Thoracic aorta (tissue), 2 donors: ENCODE data around the gene ARHGAP18. TPM values are rescaled to one million over a fixed set of nuclear protein-coding genes. Genes with fewer than 3 reads are reported as not detected.

Source experiments
- ATAC-seq: fragments of 150-250 bp; one replicate; pipeline ENCODE4 v1.8.0; 2017; ENCODE audit warnings: low read depth; ENCODE audit not compliant: insufficient number of reproducible peaks, low FRiP score
- DNase-seq: peaks from one replicate; pipeline ENCODE4 v3.0.0-alpha.2; 2020; ENCODE audit warnings: low spot score
- H3K27ac ChIP-seq, 2 donors: fragments of 200-600 bp; sonication (generic); 1 replicate in 1 of 2; 2 replicates in 1 of 2; pipeline ENCODE4 v1.5.1; 2016; ENCODE audit warnings: mild to moderate bottlenecking in 2 of 2, moderate library complexity in 2 of 2
- H3K27me3 ChIP-seq: fragments of 200-600 bp; sonication (generic); replicated peaks from 2 replicates; pipeline ENCODE4 v1.6.0; 2016; ENCODE audit warnings: mild to moderate bottlenecking; ENCODE audit not compliant: insufficient read depth
- H3K36me3 ChIP-seq: fragments of 200-600 bp; sonication (generic); one replicate; pipeline ENCODE4 v1.5.1; 2016
- H3K4me1 ChIP-seq, 2 donors: fragments of 200-600 bp; sonication (generic); 1 replicate in 1 of 2; 2 replicates in 1 of 2; pipeline versions ENCODE4 v1.5.1 to v1.6.0; 2016; ENCODE audit warnings: low read depth in 2 of 2, mild to moderate bottlenecking in 1 of 2; ENCODE audit not compliant: control insufficient read depth in 1 of 2
- H3K4me3 ChIP-seq: fragments of 200-600 bp; sonication (generic); 2 replicates; pipeline ENCODE4 v1.5.1; 2016; ENCODE audit warnings: mild to moderate bottlenecking
- H3K9me3 ChIP-seq: fragments of 200-600 bp; sonication (generic); 2 replicates; pipeline ENCODE4 v1.5.1; 2016
- CTCF ChIP-seq: fragments of 200-600 bp; sonication (generic); IDR thresholded peaks from one replicate; pipeline ENCODE4 v1.5.1; 2019; ENCODE audit warnings: antibody characterized with exemption
- total RNA-seq, 2 donors: library from RNA; depleted of rRNA; stranded (reverse); fragments of >200 nt; gene quantifications; one replicate each; pipeline versions ENCODE4 v1.1.0 to v1.2.3, GENCODE V29; 2016

The ARHGAP18 gene
- total RNA-seq, 2 donors from 2014 or later = 24.8 to 37.0 TPM

DNA sequence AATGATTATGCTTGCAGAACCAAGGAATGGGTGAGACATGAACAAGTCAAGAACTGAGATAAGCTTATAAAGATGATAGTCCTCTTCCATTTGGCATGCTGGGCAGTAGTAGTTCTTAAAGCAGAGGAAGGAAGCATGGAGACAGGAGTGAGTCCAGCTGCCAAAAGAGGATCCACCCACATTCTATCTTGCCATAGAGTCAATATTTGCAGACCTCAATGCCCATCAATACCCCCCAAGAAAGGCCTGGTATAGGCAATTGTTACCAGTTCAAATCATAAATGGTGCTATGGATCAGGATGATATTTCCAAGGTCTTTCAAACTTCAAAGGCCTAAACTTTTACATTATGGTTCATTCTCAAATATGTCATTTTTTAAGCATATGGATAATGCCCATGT is 4.8 kb downstream of the ARHGAP18 start:
- no peak for ATAC-seq
- Histone ChIP-seq H3K4me3 (no peak overlapping the region), H3K27me3 (no peaks in the 10 kb centered on the region), H3K4me1 (peaks cover 8 to 15% of the 10 kb centered on the region in 2 donors), H3K9me3 (no peaks in the 10 kb centered on the region), H3K27ac (no peak overlapping the region), H3K36me3 (no peaks in the 10 kb centered on the region)
- TF ChIP-seq CTCF = no peak
- DNase-seq = no peak

DNA sequence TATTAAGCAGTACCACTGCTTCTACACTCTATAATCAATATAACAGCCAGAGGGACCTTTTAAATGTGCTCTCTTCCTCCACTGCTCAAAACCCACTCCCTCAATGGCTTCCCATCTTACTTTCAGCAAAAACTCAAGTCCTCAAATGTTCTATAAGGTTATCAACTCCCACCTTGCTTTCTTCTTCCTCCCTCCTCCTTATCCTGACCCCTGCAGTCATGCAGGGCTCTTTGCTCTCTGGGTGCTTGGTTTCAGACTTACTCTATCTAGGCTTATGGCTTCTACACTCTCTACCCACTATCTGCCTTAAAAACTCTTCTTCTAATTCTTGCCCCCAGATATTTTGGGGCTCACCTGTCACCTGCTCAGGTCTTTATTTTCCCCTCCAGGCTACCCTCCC is 5.3 kb downstream of the ARHGAP18 start:
- Histone ChIP-seq H3K9me3 (no peaks in the 10 kb centered on the region), H3K4me1 (peaks cover 8 to 15% of the 10 kb centered on the region in 2 donors), H3K27ac (no peak overlapping the region), H3K27me3 (no peaks in the 10 kb centered on the region), H3K4me3 (no peak overlapping the region), H3K36me3 (no peaks in the 10 kb centered on the region)
- TF ChIP-seq CTCF = no peak
- no peak for DNase-seq
- no peak for ATAC-seq

DNA sequence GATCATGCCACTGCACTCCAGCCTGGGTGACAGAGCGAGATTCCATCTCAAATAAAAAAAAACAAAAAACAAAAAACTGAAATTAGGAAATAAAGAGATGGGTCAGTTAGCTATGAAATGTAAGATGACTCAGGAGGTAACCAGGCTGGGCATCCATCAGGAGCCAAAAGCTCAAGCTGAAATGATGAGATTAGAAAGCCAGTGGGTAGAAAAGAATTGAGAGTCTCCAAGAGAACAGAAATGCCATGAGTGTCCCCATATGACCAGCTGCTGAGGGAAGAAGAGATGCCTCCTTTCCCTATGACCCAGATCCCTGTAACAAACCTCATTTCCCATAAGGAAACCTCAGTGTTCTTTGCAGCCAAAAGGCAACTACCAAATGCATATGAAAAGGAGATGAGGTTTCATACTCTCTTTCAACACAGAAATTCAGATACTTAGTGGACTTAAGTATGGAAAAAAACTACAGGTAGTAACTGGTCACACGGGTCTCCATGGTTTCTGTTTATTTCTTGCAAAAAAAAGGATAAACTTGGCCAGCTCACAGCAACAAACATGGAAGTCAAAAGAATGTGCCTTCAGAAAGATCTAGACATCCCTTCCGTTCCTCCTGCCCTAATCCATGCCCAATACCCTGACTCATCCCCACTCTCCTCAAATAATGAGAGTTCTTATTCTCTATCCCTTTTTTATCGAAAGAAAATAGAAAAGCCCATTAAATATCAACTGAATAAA is 8.1 kb downstream of the ARHGAP18 start:
- no peaks in the 10 kb centered on the region for H3K9me3 ChIP-seq
- H3K27me3 ChIP-seq = no peaks in the 10 kb centered on the region
- H3K4me3 ChIP-seq = no peak overlapping the region
- TF ChIP-seq CTCF = no peak
- H3K27ac ChIP-seq = no peak overlapping the region
- DNase-seq (no peak), ATAC-seq (no peak)
- peaks cover 0 to 3% of the 10 kb centered on the region in 2 donors for H3K4me1 ChIP-seq
- H3K36me3 ChIP-seq = no peaks in the 10 kb centered on the region

GRCh38 chr6:129700666-129701065 is 9.3 kb downstream of the ARHGAP18 start:
- ATAC-seq = no peak
- DNase-seq = no peak
- Histone ChIP-seq H3K9me3 (no peaks in the 10 kb centered on the region), H3K27ac (no peak overlapping the region), H3K4me1 (peaks cover 0 to 5% of the 10 kb centered on the region in 2 donors), H3K4me3 (no peak overlapping the region), H3K36me3 (no peaks in the 10 kb centered on the region), H3K27me3 (no peaks in the 10 kb centered on the region)
- TF ChIP-seq CTCF = no peak

- ATAC-seq = no peak
Observed at GRCh38 chr6:129699659-129700058, 10.3 kb downstream of the ARHGAP18 start.

More at GRCh38 chr6:129699659-129700058, 10.3 kb downstream of the ARHGAP18 start:
- no peak for DNase-seq
- no peaks in the 10 kb centered on the region for H3K9me3 ChIP-seq
- no peak for TF ChIP-seq CTCF
- no peak overlapping the region for H3K4me3 ChIP-seq
- peaks cover 0 to 9% of the 10 kb centered on the region in 2 donors for H3K4me1 ChIP-seq
- H3K27me3 ChIP-seq = no peaks in the 10 kb centered on the region
- no peak overlapping the region for H3K27ac ChIP-seq
- no peaks in the 10 kb centered on the region for H3K36me3 ChIP-seq
